ENCODE results near the gene CCDC181. TPM values are rescaled to one million over a fixed set of nuclear protein-coding genes. Genes with fewer than 3 reads are reported as not detected.

Gene CCDC181
- total RNA-seq, 4 donors from 2014 or later = 0.80 to 1.2 TPM; not detected in 2

GRCh38 chr1:169360415-169360814 lies 66.9 kb downstream of the CCDC181 start:
- no peaks in the 10 kb centered on the region for H3K9me3 ChIP-seq
- H3K4me1 ChIP-seq = no peaks in the 10 kb centered on the region
- DNase-seq (no peak), ATAC-seq (no peak)
- intact Hi-C loops (cut with DNase I; ENCODE audit: low total_unique reads) (no loop called here), in situ Hi-C loops (cut with MboI; ENCODE audit: low sequenced_read_pairs in 4 of 4) (loop anchor here in 2 of 4 donors (10.0 kb wide), 2 partner anchors 124 to 184 kb away; partner anchors contain the start of gene SLC19A2 (in 1 of the 2))
- no peak overlapping the region for H3K27ac ChIP-seq
- no peaks in the 10 kb centered on the region for H3K27me3 ChIP-seq
- no peaks in the 10 kb centered on the region for H3K36me3 ChIP-seq
- H3K4me3 ChIP-seq = no peak overlapping the region
- TF ChIP-seq CTCF (IDR thresholded peaks at IDR 0.05 in 4 of 5, conservative IDR thresholded peaks at IDR 0.05 in 1 of 5) (no peak), POLR2A (IDR thresholded peaks at IDR 0.05) (no peak)

GRCh38 chr1:169348383-169349036 lies 78.8 kb downstream of the CCDC181 start:
- DNase-seq (no peak), ATAC-seq (peak in 1 of 2 donors; percentile 54)
- Histone ChIP-seq H3K4me3 (no peak overlapping the region), H3K9me3 (no peaks in the 10 kb centered on the region), H3K27ac (no peak overlapping the region), H3K36me3 (no peaks in the 10 kb centered on the region), H3K27me3 (no peaks in the 10 kb centered on the region), H3K4me1 (no peaks in the 10 kb centered on the region)
- in situ Hi-C loops (cut with MboI; ENCODE audit: low sequenced_read_pairs in 4 of 4) (loop anchor here in 3 of 4 donors (10.0 to 25.0 kb wide), 5 partner anchors 744 to 1014 kb away; no protein-coding TSS in a partner anchor), intact Hi-C loops (cut with DNase I; ENCODE audit: low total_unique reads) (loop anchor here (1.0 to 2.0 kb wide), 2 partner anchors 745 to 1006 kb away; no protein-coding TSS in a partner anchor)
- TF ChIP-seq POLR2A (IDR thresholded peaks at IDR 0.05) (no peak), CTCF (IDR thresholded peaks at IDR 0.05 in 4 of 5, conservative IDR thresholded peaks at IDR 0.05 in 1 of 5) (peak; percentile 65 to 85 (median 82))

GRCh38 chr1:169347688-169348382 lies 79.4 kb downstream of the CCDC181 start:
- no peaks in the 10 kb centered on the region for H3K27me3 ChIP-seq
- TF ChIP-seq POLR2A (IDR thresholded peaks at IDR 0.05) (no peak), CTCF (IDR thresholded peaks at IDR 0.05 in 4 of 5, conservative IDR thresholded peaks at IDR 0.05 in 1 of 5) (no peak)
- H3K4me1 ChIP-seq = no peaks in the 10 kb centered on the region
- no peak for DNase-seq
- no peak for ATAC-seq
- no peak overlapping the region for H3K4me3 ChIP-seq
- no peaks in the 10 kb centered on the region for H3K36me3 ChIP-seq
- no peaks in the 10 kb centered on the region for H3K9me3 ChIP-seq
- intact Hi-C loops (cut with DNase I; ENCODE audit: low total_unique reads) = loop anchor here (1.0 to 2.0 kb wide), 2 partner anchors 745 to 1005 kb away; no protein-coding TSS in a partner anchor
- in situ Hi-C loops (cut with MboI; ENCODE audit: low sequenced_read_pairs in 4 of 4) = loop anchor here in 3 of 4 donors (10.0 to 25.0 kb wide), 5 partner anchors 743 to 1013 kb away; no protein-coding TSS in a partner anchor
- no peak overlapping the region for H3K27ac ChIP-seq

- TF ChIP-seq POLR2A (IDR thresholded peaks at IDR 0.05) (no peak), CTCF (IDR thresholded peaks at IDR 0.05 in 4 of 5, conservative IDR thresholded peaks at IDR 0.05 in 1 of 5) (no peak)
- H3K36me3 ChIP-seq = no peaks in the 10 kb centered on the region
- no peaks in the 10 kb centered on the region for H3K9me3 ChIP-seq
- in situ Hi-C loops (cut with MboI; ENCODE audit: low sequenced_read_pairs in 4 of 4) (loop anchor here in 3 of 4 donors (10.0 to 25.0 kb wide), 5 partner anchors 741 to 1011 kb away; no protein-coding TSS in a partner anchor), intact Hi-C loops (cut with DNase I; ENCODE audit: low total_unique reads) (no loop called here)
- H3K27me3 ChIP-seq = no peaks in the 10 kb centered on the region
- H3K27ac ChIP-seq = no peak overlapping the region
- DNase-seq (no peak), ATAC-seq (no peak)
- no peak overlapping the region for H3K4me3 ChIP-seq
- no peaks in the 10 kb centered on the region for H3K4me1 ChIP-seq
Measured at GRCh38 chr1:169346036-169346589, 81.2 kb downstream of the CCDC181 start.

All from gastrocnemius medialis (tissue), 4 donors.